COLO829 (cell line): ENCODE results near the gene PARM1.
A peak's percentile ranks its signal among the peaks of the same experiment; 100 is the strongest.

Experiments used
- DNase-seq: peaks from one replicate; pipeline ENCODE4 v3.0.0; 2012; ENCODE audit warnings: low spot score

Gene PARM1

DNA sequence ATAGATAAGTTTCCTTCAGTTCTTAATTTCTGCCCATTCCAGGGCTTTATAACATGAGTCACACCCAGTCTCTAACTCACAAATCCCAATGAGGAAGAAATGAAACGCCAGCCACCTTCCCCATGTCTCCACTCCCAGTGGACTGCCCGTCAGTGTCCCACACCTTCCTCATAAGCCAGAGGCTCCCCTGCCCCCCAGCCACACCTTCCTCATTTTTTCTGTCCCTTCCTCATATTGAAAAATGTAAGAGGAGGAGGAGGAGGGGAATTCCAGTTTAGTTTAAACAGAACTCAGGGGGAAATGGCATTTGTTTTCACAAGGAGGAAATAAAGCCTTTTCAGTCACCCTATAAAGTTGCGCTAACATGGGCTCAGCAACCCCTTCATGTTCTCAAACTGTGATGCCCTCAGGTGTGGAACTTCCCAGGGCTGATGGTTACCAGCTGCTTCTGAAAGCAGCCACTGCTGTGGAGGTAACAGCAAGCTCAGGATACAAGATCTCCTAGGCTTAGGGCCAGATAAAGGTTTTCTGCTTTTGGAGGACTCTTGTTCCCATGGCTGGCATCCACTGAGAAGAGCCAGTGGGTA, 97.8 kb downstream of the PARM1 start:
- no peak for DNase-seq

DNA sequence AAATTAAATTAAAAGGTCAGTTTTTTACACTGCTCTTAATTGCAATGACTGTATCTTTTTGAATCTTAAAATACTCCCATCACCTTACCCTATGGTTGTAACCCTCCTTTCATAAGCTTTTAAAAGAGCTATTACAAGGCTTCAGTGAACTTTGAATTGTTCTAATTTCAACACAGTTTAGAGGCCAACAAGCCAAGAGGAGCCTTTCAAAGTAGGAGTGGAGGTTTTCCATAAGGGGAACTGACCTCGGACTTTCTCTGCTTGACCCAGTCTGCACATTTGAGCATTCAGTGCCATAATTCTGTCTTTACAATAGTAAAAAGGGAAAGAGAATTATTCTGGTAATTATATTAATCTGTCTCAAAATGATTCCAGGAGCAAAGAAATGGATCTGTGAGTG, 98.9 kb downstream of the PARM1 start:
- no peak for DNase-seq

DNA sequence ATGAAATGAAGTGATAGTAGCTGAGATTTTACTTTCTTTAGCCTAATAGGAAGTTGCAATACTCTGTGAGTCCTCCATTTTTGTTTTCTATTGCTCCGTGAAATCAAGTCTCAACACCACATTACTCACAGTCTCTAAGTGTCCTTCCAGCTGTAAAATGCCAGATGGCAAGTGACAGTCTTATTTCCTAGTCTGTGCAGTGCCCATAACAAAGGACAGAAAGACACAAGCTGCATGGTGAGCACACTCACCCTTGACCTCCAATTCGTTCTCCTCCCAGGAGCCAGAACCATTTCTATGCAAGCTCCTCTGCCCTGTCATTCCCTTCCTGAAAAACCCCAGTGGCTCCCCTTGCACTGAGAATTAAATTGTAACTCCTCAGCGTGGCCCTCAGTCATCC, 101.6 kb downstream of the PARM1 start:
- no peak for DNase-seq

DNA sequence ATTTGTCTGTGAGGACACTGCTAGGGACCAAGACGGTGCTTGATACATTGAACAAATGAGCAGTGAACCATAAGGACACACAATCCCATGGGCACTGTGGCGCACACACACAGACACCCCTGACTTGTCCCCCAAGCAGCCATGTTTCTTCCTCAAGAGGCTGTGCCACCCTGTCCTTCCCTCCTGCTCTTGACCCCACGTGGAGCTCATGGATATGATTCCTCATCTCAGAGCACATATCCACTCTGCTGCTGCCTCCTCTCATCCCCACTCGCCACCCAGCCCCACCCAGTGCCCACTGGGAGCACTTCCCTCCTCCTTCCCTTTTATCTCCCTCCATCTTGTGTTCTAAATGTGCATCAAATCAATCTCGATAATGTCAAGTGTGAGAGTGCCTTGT, 102.4 kb downstream of the PARM1 start:
- DNase-seq = no peak

DNA sequence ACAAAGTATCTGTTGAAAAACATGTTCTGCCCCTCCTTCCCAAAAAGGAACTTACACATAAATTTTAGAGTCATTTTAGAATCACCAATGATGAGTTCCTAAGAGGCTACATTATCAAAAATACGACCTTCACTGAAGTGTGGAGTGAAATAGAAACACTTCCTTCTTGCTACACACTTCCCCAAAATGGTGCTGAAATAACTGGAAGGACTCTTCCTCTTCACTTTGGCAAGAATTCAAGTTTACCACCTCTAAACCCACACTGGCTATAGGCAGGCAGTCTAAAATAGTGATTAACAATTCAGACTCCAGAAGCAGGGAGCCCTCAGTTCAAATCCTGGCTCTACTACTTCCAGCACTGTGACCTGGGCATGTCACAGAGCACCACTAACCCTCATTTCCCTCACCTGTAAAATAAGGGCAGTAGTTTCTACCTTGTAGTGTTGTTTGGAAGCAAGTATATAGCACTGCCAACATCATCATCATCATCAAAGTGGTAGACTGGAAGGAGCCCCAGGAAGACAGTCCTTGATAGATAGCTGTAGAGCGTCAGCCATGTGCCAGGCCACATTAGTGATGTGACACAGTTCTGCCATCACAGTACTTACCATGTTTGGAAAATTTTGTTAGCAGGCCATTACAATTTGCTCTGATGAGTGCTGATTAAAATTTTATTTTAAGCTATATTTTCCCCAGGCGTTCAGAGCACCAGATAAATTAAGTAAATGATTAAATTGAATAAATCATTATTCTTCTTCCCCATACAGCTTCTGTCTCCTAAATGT, 103.3 kb downstream of the PARM1 start:
- DNase-seq = no peak

DNA sequence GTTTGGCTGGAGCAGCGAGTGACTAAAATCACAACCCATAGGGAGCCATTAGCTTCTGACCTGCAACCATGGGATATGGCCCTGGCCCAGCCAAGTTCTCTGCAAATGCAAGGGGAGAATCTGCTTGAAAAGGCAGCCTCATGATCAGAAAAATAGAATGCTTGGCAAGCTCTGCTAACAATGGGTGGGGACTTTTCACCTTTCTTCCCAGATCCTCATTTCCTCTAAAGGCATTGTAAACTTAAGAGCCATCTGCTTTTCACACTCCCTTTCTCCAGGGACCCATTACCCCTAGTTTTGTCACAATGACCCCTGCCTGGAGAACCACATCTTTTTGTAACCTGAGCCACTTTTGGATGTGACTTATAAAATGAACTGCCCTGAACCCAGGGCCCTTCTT, 104.3 kb downstream of the PARM1 start:
- DNase-seq = no peak

DNA sequence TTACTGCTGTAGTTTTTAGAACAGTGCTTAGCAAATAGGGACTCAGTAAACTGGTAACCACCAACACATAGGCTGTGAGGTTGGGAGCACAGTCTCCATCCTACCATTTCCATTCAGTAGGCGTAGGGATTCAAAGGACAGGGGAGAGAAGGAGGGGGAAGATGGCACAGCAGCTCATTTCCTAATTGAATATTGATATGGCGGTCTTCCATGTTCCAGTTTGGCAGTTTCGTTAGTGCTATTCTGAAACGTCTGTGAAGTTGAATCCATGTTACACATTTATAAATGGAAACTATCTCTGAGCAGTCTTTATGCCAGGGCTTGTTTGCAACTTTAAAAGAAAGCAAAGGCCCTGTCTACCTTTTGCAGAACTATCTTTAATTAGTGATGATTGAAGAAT, 105.5 kb downstream of the PARM1 start:
- no peak for DNase-seq

DNA sequence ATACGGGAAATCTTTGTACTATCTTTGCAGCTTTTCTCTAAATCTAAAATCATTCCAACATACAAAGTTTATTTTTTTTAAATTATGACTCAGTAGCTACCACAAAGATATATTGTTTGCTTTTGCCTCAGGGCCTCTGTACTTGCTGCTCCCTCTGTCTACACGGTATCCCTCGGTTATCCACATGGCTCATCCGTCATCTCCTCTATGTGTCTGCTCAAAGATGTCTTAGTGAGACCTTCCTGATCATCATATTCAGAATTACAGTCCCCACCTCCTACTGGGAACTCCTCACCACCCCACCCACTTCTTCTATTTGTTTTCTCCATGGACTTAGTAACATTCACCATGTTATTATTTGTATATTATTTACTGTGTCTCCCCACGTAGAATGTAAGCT, 107.8 kb downstream of the PARM1 start:
- DNase-seq = peak; percentile 23

DNA sequence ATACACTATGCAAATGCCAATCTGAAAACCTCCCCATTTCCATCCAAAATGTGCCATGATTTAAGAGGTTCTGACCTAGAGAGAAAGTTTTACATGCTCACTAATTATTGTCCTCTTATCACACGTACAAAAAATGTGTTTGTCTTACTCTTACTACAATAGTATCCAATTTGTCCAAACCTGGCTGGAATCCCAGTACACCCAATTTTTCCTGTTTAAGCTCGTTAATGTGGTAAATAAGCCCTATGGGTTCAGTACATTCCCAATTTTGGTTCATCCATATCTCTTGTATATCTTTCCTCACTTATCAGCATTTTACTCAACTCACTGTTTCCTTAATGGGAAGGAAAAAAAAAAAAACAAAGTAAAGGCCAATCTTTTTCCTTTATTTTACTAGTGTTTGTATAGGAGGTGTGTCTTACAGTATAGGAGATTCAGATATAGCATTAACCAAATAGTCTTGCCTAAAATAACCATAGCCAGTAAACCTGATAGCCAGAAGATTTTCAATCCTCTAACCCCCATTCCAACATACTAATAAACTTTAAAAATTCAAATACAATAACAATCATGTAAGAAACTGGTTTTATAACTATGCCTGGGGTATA, 109.8 kb downstream of the PARM1 start:
- no peak for DNase-seq

DNA sequence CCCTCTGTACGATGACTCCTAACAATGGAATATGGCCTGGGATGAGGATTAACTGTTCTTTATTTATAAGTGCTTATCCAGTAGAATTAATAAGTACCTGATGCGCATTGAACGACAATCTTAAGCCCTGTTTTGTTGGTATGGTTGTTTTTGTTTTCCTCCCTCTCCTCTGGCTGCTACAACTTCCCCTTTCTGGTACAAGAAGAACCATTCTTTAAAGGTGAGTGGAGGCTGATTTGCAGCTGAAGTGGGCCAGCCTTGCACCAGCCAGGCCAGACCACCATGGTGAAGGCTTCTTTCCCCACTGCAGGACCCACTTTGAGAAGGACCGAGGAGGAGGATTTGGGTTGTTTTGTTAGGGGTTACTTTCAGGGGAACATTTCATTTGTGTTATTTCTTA, 113.3 kb downstream of the PARM1 start:
- DNase-seq = no peak

DNA sequence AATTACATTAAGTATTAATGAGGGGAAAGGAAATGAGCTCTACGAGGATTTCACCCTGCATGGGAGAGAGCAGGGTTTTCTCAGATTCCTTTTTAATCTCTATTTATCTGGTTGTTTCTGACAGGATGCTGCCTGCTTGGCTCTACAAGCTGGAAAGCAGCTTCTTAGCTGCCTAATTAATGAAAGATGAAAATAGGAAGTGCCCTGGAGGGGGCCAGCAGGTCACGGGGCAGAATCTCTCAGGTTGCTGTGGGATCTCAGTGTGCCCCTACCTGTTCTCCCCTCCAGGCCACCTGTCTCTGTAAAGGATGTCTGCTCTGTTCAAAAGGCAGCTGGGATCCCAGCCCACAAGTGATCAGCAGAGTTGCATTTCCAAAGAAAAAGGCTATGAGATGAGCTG, 113.7 kb downstream of the PARM1 start:
- DNase-seq = no peak

DNA sequence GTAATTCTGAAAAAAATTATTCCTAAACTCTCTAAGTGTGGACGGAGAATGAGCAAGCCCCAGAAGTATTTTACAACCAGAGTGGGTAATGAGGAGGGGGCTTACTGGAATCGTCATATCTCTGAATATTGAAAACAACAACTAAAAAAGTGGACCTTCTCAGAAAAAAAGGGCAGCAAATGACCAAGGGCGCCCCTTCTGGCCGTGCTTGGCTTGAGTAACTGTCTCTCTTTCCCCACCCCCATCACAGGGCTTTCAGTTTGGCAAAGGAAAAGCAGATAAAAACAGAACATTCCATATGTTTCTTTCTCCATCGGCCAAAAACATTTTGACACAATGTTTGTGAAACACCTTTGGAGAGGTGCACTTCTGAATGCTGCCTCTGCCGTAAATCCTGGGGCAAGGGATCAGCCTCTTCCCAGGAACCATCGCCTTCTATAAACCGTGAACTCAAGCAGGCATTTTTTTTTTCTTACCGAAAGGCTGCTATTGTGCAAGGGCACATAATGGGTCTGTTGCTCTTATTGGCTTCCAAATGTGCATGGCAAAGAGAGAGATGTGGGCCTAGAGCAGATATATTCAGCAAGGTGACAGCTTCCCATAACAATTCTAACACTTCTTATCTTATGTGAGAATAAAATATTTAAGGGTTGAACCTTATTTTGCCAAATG, 115.4 kb downstream of the PARM1 start:
- peak; percentile 21 for DNase-seq

DNA sequence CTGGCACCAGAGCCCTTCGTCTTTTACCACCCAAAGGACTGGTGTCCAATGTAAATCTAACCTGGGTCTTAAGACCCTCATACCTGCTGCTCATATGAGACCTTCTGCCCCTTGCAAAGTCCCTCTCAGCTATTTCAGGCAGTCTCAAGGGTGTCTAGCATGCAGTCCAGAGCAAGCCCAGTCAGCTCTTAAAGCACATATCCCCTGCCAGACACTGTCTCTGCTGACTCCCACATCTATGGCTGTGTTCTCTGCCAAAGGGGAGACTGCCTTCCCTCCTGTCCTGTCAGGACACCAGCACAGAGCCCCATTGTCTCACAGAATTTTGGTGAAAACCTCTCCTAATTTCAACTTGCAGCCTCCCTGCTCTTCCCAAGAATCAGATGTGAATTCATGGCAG, 118.5 kb downstream of the PARM1 start:
- no peak for DNase-seq

DNA sequence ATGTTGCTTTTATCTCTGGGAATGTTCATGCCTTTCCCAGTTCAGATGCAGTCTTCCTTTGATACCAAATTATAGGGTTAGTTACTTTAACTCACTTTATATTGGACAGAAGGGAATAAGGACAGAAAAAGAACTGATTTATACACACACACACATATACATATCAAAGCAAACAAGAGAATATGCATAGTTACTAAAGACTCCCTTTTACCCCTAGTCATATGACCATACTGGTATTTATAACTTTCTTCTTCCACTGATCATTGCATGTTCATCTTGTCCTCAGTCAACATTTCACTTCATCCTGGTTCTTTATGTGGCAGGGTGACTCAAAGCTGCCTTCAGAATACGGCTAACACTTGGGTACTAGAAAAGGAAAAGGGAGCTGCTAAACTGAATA, 120.4 kb downstream of the PARM1 start:
- no peak for DNase-seq

DNA sequence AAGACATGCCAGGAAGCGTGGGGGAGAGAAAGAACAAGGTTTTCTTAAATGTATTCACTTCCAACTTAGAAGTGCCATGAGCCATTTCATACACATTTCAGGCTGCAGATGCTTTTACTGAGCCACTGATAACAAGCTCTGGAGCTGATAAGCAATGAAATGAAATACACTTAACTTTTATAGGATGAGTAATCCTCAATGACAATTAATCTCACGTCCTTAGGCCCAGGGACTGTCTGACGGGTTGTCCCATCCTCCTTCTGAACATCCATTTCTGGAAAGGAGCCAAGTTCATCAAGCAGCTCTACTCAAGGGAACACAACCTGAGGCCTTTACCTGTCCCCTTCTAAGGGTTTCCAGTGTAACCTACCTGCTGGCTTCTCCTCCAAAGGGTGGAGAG, 121.2 kb downstream of the PARM1 start:
- no peak for DNase-seq

DNA sequence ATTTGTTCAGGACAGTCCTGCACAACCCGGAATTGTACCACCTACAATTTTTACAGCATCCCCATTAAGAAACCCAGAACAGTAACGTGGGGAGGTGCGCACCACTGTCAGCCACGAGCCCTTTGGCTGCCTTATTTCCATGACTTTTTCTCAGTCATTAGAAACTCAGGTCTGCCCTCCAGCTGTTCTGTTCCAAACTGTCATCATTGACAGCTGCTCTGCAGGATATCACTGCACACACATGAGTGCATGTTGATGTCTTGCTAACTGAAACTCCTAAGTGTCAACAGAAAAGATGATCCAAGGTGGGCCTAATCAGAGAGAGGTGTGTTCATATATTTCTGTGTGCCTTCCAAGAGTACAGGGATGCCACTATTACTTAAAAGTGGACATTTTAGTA, 123.4 kb downstream of the PARM1 start:
- DNase-seq = no peak

DNA sequence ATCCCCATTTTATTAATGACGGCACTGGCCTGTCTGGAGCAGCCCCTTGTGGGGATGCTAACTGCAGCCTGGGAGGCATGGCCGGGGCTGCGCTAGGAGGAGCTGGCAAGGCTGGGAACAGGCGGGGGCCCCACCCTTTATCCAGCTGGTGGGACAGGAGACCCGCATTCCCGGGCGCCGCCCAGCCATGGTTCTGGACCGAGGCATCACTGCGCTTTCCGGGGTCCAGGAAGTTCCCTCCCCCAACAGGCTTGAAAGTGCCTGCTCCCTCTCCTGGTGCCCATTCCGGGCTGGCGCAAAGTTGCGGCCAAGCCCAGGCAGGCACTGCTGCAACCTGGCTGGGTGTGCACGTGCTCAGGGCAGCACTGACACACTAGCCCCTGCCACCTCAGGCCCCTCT, 124.5 kb downstream of the PARM1 start:
- DNase-seq = no peak

DNA sequence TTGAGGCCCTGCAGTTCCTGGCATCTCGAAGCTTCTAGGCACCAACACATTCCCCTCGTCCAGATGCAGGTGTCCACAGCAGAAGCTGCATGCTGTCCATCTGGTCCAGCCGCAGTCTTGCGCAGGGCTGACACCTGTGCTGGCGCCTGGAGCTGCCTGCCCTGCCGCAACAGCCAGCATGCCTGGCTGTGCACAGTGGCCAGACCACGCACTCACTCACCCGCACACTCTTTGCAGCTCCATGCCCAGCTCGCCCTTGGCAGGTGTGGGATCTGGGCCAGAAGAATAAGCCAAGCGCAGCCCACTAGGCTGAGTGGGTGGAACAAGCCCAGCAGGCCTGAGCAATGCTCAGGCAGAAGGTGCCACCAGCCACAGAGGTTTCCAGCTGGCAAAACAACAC, 125.6 kb downstream of the PARM1 start:
- no peak for DNase-seq

DNA sequence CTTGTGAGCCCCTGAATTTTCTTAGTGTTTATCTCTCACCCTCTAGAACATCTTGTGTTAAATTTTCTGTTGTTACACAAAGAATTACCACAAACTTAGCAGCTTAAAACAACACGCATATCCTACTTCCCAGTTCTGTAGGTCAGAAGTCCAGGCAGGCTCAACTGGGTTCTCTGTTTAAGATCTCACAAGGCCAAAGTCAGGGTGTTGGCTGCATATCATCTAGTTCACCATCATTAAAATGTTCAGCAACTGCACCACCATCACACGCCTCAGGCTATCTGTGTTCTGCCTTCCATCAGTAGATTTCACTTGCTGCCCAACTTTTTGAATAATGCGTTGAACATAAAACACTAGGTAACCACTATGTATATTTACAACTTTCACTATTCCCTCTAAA, 130.5 kb downstream of the PARM1 start:
- no peak for DNase-seq

DNA sequence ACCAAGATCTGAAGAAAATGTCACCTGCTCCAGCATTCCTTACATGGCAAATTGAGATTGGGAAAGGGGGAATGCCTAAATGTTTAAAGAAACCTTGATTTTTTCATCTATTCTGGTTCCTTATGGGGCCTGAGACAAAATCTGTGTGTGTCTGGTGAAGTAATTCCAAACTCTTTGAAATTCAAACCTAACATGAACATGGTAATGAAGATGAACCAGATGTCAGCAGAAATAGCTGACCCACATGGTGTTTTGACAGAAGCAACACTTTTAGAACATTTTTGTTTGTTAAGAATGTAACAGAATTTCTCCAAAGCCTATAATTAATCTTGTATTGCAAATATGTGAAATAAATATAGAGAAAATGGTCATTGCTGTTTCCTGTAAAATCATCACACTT, 133.0 kb downstream of the PARM1 start:
- DNase-seq = no peak

DNA sequence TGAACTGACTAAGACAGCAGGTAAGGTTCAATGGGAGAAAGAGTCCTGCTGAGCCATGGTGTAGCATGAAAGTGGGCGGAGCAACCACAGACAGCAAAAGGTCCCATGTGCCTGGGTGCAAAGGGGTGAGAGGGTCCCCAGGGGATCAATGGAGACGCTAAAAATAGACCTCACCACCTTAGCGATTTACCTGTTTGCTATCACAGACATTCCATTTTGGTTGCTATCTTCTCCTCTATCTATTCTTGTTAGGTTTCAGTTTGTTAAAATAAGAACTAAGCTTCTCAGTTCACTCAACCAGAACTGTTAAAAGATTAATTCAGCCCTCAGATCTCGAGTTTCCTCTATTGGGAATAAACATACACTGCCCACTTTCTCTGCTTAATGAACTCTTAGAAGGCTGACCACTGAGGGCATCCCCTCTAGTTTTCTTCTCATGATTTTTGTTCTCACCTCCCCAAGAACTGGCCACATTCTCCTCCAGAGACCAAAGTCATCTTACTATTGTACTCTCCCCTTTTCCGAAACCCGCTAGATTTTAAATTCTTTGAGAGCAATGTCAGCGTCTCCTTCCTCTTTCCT, 136.7 kb downstream of the PARM1 start:
- DNase-seq = no peak

DNA sequence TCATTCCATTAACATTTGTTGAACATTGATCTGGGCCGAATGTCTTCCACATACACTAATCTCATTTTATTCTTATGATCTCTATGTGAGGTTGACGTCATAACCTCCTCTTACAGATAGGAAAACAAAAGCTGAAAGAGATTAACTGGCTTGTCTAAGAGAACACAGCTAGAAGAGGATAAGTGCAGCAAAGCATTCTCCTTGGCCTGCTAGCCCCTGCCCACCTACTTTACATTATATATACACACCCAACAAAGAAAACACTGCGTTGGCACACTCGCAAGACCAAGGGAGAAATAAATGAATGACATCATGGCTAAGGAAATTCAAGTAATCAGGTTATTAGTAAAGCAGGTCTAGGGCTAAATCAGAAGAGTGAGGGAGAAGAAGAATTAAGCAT, 138.4 kb downstream of the PARM1 start:
- DNase-seq = no peak

DNA sequence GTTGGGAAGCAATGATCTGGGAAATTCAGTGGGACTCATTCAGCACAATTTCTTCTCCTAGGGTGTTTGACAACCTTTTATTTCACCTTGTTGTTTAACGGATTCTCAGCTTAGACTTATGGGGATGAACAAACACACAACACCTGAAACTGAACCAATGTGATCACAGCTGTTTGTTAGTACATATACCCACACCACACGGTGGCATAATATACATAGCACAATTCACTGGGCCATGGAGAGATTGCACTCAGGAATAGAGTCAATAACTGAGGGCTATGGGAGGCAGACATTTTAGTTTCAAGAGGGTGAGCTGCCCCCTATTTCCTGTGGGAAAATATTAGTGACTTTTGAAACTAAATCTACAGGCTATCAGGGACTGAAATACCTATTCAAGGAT, 148.0 kb downstream of the PARM1 start:
- DNase-seq = no peak
